ENCODE data around the gene PCDH15. TPM values are rescaled to one million over a fixed set of nuclear protein-coding genes. Genes with fewer than 3 reads are reported as not detected.

The PCDH15 gene
- total RNA-seq, 1 donor from 2014 or later = not detected

DNA sequence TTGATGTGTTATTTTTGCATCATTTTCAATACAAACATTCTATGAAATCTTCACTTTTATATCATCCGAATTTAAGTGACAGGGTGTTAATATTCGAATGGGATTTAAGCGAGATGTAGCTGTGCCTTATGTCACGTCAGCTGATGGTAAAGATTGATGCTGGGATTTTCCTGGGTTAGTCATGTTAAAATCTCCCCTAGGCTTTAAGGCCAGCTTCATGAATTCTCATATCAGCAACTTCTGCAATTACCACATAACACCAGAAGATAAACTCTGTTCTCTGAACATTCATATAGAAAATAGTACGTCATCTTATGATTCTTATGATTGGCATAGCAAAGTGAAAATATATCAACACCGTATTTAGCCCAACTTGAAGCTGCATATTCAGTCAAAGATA is 669.2 kb downstream of the PCDH15 start:
- Histone ChIP-seq H3K27me3 (ENCODE audit: control insufficient read depth, insufficient read depth, low read length) (no peaks in the 10 kb centered on the region), H3K4me3 (ENCODE audit: low read depth, low read length) (no peak overlapping the region), H3K36me3 (ENCODE audit: control insufficient read depth, insufficient read depth, low read length) (no peaks in the 10 kb centered on the region)
- TF ChIP-seq, protein P1, sequence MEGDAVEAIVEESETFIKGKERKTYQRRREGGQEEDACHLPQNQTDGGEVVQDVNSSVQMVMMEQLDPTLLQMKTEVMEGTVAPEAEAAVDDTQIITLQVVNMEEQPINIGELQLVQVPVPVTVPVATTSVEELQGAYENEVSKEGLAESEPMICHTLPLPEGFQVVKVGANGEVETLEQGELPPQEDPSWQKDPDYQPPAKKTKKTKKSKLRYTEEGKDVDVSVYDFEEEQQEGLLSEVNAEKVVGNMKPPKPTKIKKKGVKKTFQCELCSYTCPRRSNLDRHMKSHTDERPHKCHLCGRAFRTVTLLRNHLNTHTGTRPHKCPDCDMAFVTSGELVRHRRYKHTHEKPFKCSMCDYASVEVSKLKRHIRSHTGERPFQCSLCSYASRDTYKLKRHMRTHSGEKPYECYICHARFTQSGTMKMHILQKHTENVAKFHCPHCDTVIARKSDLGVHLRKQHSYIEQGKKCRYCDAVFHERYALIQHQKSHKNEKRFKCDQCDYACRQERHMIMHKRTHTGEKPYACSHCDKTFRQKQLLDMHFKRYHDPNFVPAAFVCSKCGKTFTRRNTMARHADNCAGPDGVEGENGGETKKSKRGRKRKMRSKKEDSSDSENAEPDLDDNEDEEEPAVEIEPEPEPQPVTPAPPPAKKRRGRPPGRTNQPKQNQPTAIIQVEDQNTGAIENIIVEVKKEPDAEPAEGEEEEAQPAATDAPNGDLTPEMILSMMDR (IDR thresholded peaks at IDR 0.05; ENCODE audit: insufficient read depth, low read length, severe bottlenecking) = no peak
- no peak for DNase-seq (ENCODE audit: low read depth)
- FAIRE-seq = no peak

GRCh38 chr10:54130394-54130793 is 670.6 kb downstream of the PCDH15 start:
- TF ChIP-seq, protein P1 (IDR thresholded peaks at IDR 0.05; ENCODE audit: insufficient read depth, low read length, severe bottlenecking) = no peak
- DNase-seq (ENCODE audit: low read depth) (no peak), FAIRE-seq (no peak)
- no peaks in the 10 kb centered on the region for H3K27me3 ChIP-seq (ENCODE audit: control insufficient read depth, insufficient read depth, low read length)
- H3K36me3 ChIP-seq (ENCODE audit: control insufficient read depth, insufficient read depth, low read length) = no peaks in the 10 kb centered on the region
- no peak overlapping the region for H3K4me3 ChIP-seq (ENCODE audit: low read depth, low read length)

DNA sequence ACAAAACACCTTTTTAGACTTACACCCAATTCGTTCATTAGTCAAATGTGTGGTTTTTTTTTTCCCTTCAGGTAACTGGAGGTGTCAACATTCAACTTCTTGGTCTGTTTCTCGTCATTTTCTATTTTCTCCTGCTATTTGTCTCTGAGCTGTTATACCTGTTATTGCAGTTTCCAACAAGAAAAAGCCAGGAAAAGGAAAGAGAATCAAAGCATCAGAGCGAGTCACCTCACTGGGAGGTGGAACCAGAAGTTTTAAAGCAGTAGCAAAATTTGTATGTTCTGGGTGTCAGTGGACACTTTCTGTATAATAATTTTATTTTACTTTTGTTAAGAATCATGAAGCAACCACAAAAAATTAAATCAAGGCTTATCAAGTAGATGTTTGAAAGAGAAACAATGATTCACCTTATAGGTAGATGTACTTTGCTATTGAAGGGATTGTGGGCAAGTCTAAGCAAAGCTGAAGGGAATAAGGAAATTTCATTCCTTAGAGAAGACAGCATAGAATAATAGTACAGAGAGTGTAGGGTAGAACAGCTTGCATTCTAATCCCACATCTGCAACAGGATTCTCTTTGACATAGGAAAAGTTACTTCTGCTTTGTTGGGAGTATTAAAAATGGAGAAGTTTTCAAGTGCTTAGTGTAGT is 675.8 kb downstream of the PCDH15 start:
- TF ChIP-seq, protein P1 (IDR thresholded peaks at IDR 0.05; ENCODE audit: insufficient read depth, low read length, severe bottlenecking) = no peak
- H3K27me3 ChIP-seq (ENCODE audit: control insufficient read depth, insufficient read depth, low read length) = no peaks in the 10 kb centered on the region
- no peak overlapping the region for H3K4me3 ChIP-seq (ENCODE audit: low read depth, low read length)
- DNase-seq (ENCODE audit: low read depth) (peak; percentile 60), FAIRE-seq (no peak)
- no peaks in the 10 kb centered on the region for H3K36me3 ChIP-seq (ENCODE audit: control insufficient read depth, insufficient read depth, low read length)

DNA sequence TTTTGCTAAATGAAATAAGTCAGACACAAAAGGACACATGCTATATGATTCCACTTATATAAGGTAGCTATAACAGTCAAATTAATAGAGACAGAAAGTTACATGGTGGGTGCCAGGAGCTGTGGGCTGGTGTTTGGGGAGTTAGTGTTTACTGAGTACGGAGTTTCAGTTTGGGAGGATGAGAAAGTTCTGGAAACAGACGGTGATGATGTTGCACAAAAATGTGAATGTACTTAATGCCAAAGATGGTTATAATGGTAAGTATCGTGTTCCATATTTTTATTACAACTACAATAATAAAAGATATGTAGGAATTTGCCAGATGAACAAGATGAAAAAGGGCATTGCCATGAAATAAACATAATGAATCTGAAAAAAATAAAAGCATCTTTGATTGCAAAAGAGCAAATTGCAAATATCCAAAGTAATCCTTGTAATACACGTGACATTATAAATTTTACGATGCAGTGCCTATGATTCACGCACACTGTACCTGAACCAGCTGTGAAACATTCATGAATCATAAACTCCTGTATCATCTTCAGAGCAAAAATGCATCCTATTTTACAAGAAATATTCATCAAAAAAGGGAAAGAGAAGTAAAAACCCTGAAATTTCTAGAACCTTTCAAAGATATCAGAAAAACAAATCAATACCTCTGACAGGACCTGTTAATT is 676.7 kb downstream of the PCDH15 start:
- TF ChIP-seq, protein P1 (IDR thresholded peaks at IDR 0.05; ENCODE audit: insufficient read depth, low read length, severe bottlenecking) = no peak

DNA sequence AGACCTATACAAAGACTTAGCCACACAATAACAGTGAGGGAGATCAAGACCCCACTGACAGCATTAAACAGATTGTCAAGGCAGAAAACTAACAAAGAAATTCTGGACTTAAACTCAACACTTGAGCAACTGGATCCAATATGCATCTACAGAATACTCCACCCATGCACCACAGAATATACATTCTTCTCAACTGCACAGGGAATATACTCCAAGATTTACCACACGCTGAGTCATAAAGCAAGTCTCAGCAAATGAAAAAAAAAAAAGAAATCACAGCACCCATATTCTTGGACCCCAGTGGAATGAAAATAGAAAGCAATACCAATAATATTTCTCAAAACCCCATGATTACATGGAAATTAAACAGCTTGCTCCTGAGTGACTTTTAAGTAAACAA is 680.2 kb downstream of the PCDH15 start:
- H3K4me3 ChIP-seq (ENCODE audit: low read depth, low read length) = no peak overlapping the region
- DNase-seq (ENCODE audit: low read depth) (peak; percentile 27), FAIRE-seq (no peak)
- H3K36me3 ChIP-seq (ENCODE audit: control insufficient read depth, insufficient read depth, low read length) = no peaks in the 10 kb centered on the region
- H3K27me3 ChIP-seq (ENCODE audit: control insufficient read depth, insufficient read depth, low read length) = no peaks in the 10 kb centered on the region
- TF ChIP-seq, protein P1 (IDR thresholded peaks at IDR 0.05; ENCODE audit: insufficient read depth, low read length, severe bottlenecking) = no peak

More for the DNA sequence above, 676.7 kb downstream of the PCDH15 start:
- no peak overlapping the region for H3K4me3 ChIP-seq (ENCODE audit: low read depth, low read length)
- DNase-seq (ENCODE audit: low read depth) = peak; percentile 64
- FAIRE-seq = no peak
- no peaks in the 10 kb centered on the region for H3K27me3 ChIP-seq (ENCODE audit: control insufficient read depth, insufficient read depth, low read length)
- H3K36me3 ChIP-seq (ENCODE audit: control insufficient read depth, insufficient read depth, low read length) = no peaks in the 10 kb centered on the region
